Endothelial cell of umbilical vein (primary cell): Measurements from ENCODE around the gene PACS1. TPM values are rescaled to one million over a fixed set of nuclear protein-coding genes. Genes with fewer than 3 reads are reported as not detected.

Source experiments
- BruUV-seq: library from RNA; stranded (reverse); fragments of 400-500 nt; replicated peaks from 2 replicates; lab custom pipeline; 2021; lab: Mats Ljungman, UMichigan
- CTCF ChIA-PET: fragments of 300-600, 350-600 bp; sonication (Branson Sonifier 250); formaldehyde crosslinking; loops from one replicate; lab custom pipeline; 2021; ENCODE audit warnings: antibody characterized with exemption, inconsistent platforms; lab: Charles Lee
- POLR2A ChIA-PET: fragments of 300-600, 350-600 bp; sonication (Branson Sonifier 250); formaldehyde crosslinking; loops from one replicate; lab custom pipeline; 2021; ENCODE audit warnings: antibody characterized with exemption, inconsistent platforms; lab: Charles Lee
- DNase-seq: peaks from one replicate; pipeline ENCODE4 v3.0.0-alpha.2; 2011; ENCODE audit warnings: low read depth, low spot score
- FAIRE-seq: peaks from 2 replicates; lab custom pipeline; 2011; peaks lifted over from hg19 to GRCh38; lab: Jason Lieb, UNC
- H2AFZ ChIP-seq: 2 replicates; pipeline ENCODE4 v1.6.0; 2012; ENCODE audit warnings: low read depth, low read length, control low read depth, inconsistent platforms
- H3K27ac ChIP-seq: 2 replicates; pipeline ENCODE4 v1.5.1; 2011; ENCODE audit warnings: low read depth, mild to moderate bottlenecking, control low read depth, low read length, moderate library complexity; ENCODE audit not compliant: insufficient read depth
- H3K27me3 ChIP-seq, 2 experiments: 2 replicates each; pipeline versions ENCODE4 v1.6.0 to v1.6.1; 2011; ENCODE audit warnings: low read length in 2 of 2, mixed read lengths in 1 of 2; ENCODE audit not compliant: control insufficient read depth in 2 of 2, insufficient read depth in 2 of 2
- H3K36me3 ChIP-seq, 2 experiments: 2 replicates in 1 of 2; 3 replicates in 1 of 2; pipeline ENCODE4 v1.5.1; 2011; ENCODE audit warnings: low read length in 2 of 2, mild to moderate bottlenecking in 1 of 2, moderate library complexity in 1 of 2; ENCODE audit not compliant: control insufficient read depth in 2 of 2, insufficient read depth in 2 of 2; ENCODE audit errors: extremely low read depth in 1 of 2
- H3K4me1 ChIP-seq: 3 replicates; pipeline ENCODE4 v1.5.1; 2011; ENCODE audit warnings: mild to moderate bottlenecking, low read length; ENCODE audit not compliant: control insufficient read depth, insufficient read depth; ENCODE audit errors: extremely low read depth
- H3K4me2 ChIP-seq: 2 replicates; pipeline ENCODE4 v1.6.1; 2011; ENCODE audit warnings: low read length, control low read depth, mixed read lengths; ENCODE audit not compliant: insufficient read depth
- H3K4me3 ChIP-seq, 3 experiments: fragments of 200-600 bp in 1 of 3; sonication (generic), shearing (Covaris generic) in 1 of 3; replicated peaks in 1 of 3; 2 replicates each; pipeline ENCODE4 v1.5.1; 2011 to 2016; ENCODE audit warnings: control low read depth in 3 of 3, low read length in 3 of 3, mild to moderate bottlenecking in 2 of 3, inconsistent platforms in 1 of 3, low read depth in 1 of 3, moderate library complexity in 1 of 3; ENCODE audit not compliant: insufficient read depth in 1 of 3
- H3K79me2 ChIP-seq: 2 replicates; pipeline ENCODE4 v1.6.0; 2012; ENCODE audit warnings: low read length, inconsistent platforms; ENCODE audit not compliant: control insufficient read depth, insufficient read depth
- H3K9ac ChIP-seq: replicated peaks from 2 replicates; pipeline ENCODE3; 2011; ENCODE audit warnings: low read length, control low read depth; ENCODE audit not compliant: insufficient read depth; ENCODE audit errors: extremely low read depth
- H3K9me1 ChIP-seq: replicated peaks from 3 replicates; pipeline ENCODE4 v1.6.0; 2011; ENCODE audit warnings: mild to moderate bottlenecking, low read length; ENCODE audit not compliant: control insufficient read depth, insufficient read depth; ENCODE audit errors: extremely low read depth
- H3K9me3 ChIP-seq: replicated peaks from 2 replicates; pipeline ENCODE4 v1.5.1; 2012; ENCODE audit warnings: low read length, inconsistent platforms; ENCODE audit not compliant: control insufficient read depth, insufficient read depth
- H4K20me1 ChIP-seq: replicated peaks from 2 replicates; pipeline ENCODE3; 2011; ENCODE audit warnings: mild to moderate bottlenecking, low read length; ENCODE audit not compliant: control insufficient read depth, insufficient read depth; ENCODE audit errors: extremely low read depth
- EZH2 ChIP-seq: IDR thresholded peaks from 2 replicates; pipeline ENCODE4 v1.6.1; 2012; ENCODE audit warnings: borderline replicate concordance, low read depth, mild to moderate bottlenecking, moderate library complexity, low read length, inconsistent platforms; ENCODE audit not compliant: severe bottlenecking
- FOS ChIP-seq: IDR thresholded peaks from 2 replicates; pipeline ENCODE4 v1.6.1; 2011; ENCODE audit warnings: mild to moderate bottlenecking, low read length, moderate library complexity, borderline replicate concordance; ENCODE audit not compliant: insufficient read depth
- GATA2 ChIP-seq: IDR thresholded peaks from 2 replicates; pipeline ENCODE4 v1.7.0; 2011; ENCODE audit warnings: low read depth, mild to moderate bottlenecking, moderate library complexity, mixed read lengths, low read length; ENCODE audit not compliant: insufficient read length, insufficient read depth
- JUN ChIP-seq: IDR thresholded peaks from 2 replicates; pipeline ENCODE4 v1.6.1; 2011; ENCODE audit warnings: borderline replicate concordance, low read depth; ENCODE audit not compliant: insufficient read length, insufficient read depth
- MYC ChIP-seq: IDR thresholded peaks from one replicate; pipeline ENCODE4 v1.6.1; 2011; ENCODE audit warnings: mild to moderate bottlenecking, low read depth, low read length
- POLR2A ChIP-seq: IDR thresholded peaks from 2 replicates; pipeline ENCODE4 v1.6.1; 2012; ENCODE audit warnings: low read depth, mild to moderate bottlenecking, control low read depth, low read length
- POLR2AphosphoS5 ChIP-seq: IDR thresholded peaks from 2 replicates; pipeline ENCODE4 v1.6.1; 2012; ENCODE audit warnings: low read depth, mild to moderate bottlenecking, control low read depth, low read length, moderate library complexity; ENCODE audit not compliant: insufficient read depth
- dilution Hi-C: fragments of 300-500 bp; cut with MboI; formaldehyde crosslinking; loops from one replicate; pipeline ENCODE4 v1.15.0; 2019; ENCODE audit warnings: low sequenced_read_pairs; ENCODE audit not compliant: extremely low pct_ligation_motif_present
- intact Hi-C: fragments of 100-400 bp; cut with micrococcal nuclease; formaldehyde crosslinking; loops from one replicate; pipeline ENCODE4 v1.10.0; 2022
- polyA plus RNA-seq, 4 experiments: library from polyadenylated mRNA; depleted of rRNA in 3 of 4; stranded (reverse) in 3 of 4; unstranded in 1 of 4; fragments of >200 nt; gene quantifications; 2 replicates each; pipeline versions ENCODE4 v1.2.1 to v1.2.3, GENCODE V29; 2011 to 2012; ENCODE audit warnings: missing spikeins in 1 of 4
- total RNA-seq: library from RNA; stranded (reverse); gene quantifications from 2 replicates; pipeline ENCODE4 v1.2.3, GENCODE V29; 2021
- TF ChIP-seq, protein P1 (sequence below): IDR thresholded peaks from 2 replicates; pipeline ENCODE4 v1.6.1; 2011; ENCODE audit not compliant: insufficient read depth, insufficient read length
- TF ChIP-seq, protein P2 (sequence below), 2 donors: IDR thresholded peaks; 1 replicate in 1 of 2; 2 replicates in 1 of 2; pipeline ENCODE4 v1.5.1; 2011; ENCODE audit warnings: low read length in 2 of 2, mild to moderate bottlenecking in 2 of 2, moderate library complexity in 2 of 2, control low read depth in 1 of 2, inconsistent platforms in 1 of 2, low read depth in 1 of 2; ENCODE audit not compliant: insufficient read depth in 1 of 2; ENCODE audit errors: extremely low read depth in 1 of 2

PACS1 gene
- total and polyA plus RNA-seq, 2 donors (not counting 3 experiments of a cell fraction or from before 2014, with no cell fraction given), result 26.4 to 64.4 TPM

DNA sequence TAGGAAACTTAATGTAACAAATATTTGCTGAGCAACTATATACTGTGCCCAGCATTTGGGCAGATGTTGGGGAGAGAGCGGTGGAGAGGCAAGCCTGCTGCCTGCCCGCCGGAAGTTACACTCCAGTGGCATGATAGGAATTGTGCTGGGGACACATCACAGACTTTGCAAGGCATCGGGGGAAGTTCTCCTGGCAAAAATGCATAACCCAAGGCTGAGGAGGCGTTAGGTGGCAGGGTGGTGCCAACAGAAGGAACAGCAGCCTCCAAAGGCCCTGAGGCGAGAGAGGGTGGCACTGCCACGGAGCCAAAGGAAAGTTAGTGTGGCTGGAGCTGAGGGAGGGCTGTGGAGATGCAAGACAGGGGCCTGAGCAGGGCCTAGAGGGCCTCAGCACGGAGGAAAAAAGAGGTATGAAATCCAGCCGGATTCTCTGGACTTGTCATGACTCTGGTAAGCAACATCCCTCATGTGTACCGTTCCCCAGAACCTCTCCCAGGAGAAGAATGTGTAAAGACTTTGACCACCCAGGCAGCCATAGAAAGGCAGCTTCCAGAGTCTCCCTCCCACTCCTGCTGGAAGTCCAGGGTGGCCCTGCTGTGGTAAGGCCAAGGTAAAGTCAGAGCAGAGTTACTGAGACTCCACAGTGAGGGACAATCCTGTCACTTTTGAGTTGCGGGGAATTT is 122.2 kb downstream of the PACS1 start:
- H3K9me1 ChIP-seq, result no peaks in the 10 kb centered on the region
- peaks cover 6% of the 10 kb centered on the region for H3K79me2 ChIP-seq
- no peak overlapping the region for H2AFZ ChIP-seq
- intact Hi-C loops (no loop called here), dilution Hi-C loops (no loop called here)
- BruUV-seq, result no TSS peak
- POLR2A ChIA-PET, result no interaction called here
- no peak overlapping the region for H3K9ac ChIP-seq
- H3K9me3 ChIP-seq, result no peaks in the 10 kb centered on the region
- DNase-seq, result no peak
- H3K4me1 ChIP-seq, result peaks cover 10% of the 10 kb centered on the region
- no peaks in the 10 kb centered on the region for H4K20me1 ChIP-seq
- H3K27ac ChIP-seq, result no peak overlapping the region
- no peak for TF ChIP-seq FOS
- no peak for TF ChIP-seq JUN
- no peak for TF ChIP-seq POLR2A
- TF ChIP-seq, protein P1, sequence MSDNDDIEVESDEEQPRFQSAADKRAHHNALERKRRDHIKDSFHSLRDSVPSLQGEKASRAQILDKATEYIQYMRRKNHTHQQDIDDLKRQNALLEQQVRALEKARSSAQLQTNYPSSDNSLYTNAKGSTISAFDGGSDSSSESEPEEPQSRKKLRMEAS, result no peak
- TF ChIP-seq, protein P2, sequence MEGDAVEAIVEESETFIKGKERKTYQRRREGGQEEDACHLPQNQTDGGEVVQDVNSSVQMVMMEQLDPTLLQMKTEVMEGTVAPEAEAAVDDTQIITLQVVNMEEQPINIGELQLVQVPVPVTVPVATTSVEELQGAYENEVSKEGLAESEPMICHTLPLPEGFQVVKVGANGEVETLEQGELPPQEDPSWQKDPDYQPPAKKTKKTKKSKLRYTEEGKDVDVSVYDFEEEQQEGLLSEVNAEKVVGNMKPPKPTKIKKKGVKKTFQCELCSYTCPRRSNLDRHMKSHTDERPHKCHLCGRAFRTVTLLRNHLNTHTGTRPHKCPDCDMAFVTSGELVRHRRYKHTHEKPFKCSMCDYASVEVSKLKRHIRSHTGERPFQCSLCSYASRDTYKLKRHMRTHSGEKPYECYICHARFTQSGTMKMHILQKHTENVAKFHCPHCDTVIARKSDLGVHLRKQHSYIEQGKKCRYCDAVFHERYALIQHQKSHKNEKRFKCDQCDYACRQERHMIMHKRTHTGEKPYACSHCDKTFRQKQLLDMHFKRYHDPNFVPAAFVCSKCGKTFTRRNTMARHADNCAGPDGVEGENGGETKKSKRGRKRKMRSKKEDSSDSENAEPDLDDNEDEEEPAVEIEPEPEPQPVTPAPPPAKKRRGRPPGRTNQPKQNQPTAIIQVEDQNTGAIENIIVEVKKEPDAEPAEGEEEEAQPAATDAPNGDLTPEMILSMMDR (IDR thresholded peaks at IDR 0.05; ENCODE audit: extremely low read depth in 1 of 2, insufficient read depth in 1 of 2, low read depth in 1 of 2, low read length in 2 of 2), result no peak
- TF ChIP-seq POLR2AphosphoS5, result no peak
- no peak for TF ChIP-seq GATA2
- TF ChIP-seq MYC, result no peak
- TF ChIP-seq EZH2, result no peak
- H3K4me2 ChIP-seq, result no peak overlapping the region
- no peaks in the 10 kb centered on the region for H3K27me3 ChIP-seq
- no peak overlapping the region for H3K4me3 ChIP-seq
- CTCF ChIA-PET, result no interaction called here
- H3K36me3 ChIP-seq, result peaks cover 3 to 5% of the 10 kb centered on the region in 2 experiments
- no peak for FAIRE-seq
